Activated T-helper 1 cell treated with anti-CD3 and anti-CD28 coated beads, Interleukin-2, amount 50 U/mL, for 16 hours (primary cell): ENCODE measurements around the gene ACAP2.
A peak's percentile ranks its signal among the peaks of the same experiment; 100 is the strongest.
"Not testable (repeated sequence)": the region's sequence is repeated elsewhere in the genome, so short reads cannot be mapped to it uniquely, and the experiment has no call there.

Experiments used
- DNase-seq, 2 donors: peaks; one replicate each; pipeline ENCODE4 v3.0.0-alpha.2; 2020; ENCODE audit warnings: low read depth in 1 of 2, low spot score in 1 of 2

Gene ACAP2

GRCh38 chr3:195296662-195297061 lies 146.2 kb downstream of the ACAP2 start:
- no peak for DNase-seq

- no peak for DNase-seq
Measured at GRCh38 chr3:195291121-195291520, 151.7 kb downstream of the ACAP2 start.

GRCh38 chr3:195290643-195291042 lies 152.2 kb downstream of the ACAP2 start:
- not testable (repeated sequence) for DNase-seq

- DNase-seq, result no peak
Measured at GRCh38 chr3:195286115-195286872, 156.5 kb downstream of the ACAP2 start.

GRCh38 chr3:195285372-195285771 lies 157.4 kb downstream of the ACAP2 start:
- no peak for DNase-seq

- DNase-seq, result no peak
Measured at GRCh38 chr3:195284842-195285241, 158.0 kb downstream of the ACAP2 start.

- no peak for DNase-seq
Measured at GRCh38 chr3:195282961-195283360, 159.9 kb downstream of the ACAP2 start.

- DNase-seq, result no peak
Measured at GRCh38 chr3:195274259-195274966, 168.4 kb downstream of the ACAP2 start.

- peak; percentile 81 for DNase-seq
Measured at GRCh38 chr3:195271410-195272243, 171.2 kb downstream of the ACAP2 start.

GRCh38 chr3:195270817-195271409 lies 171.9 kb downstream of the ACAP2 start, which contains the start of gene XXYLT1:
TSS of gene XXYLT1 (minus strand) at chr3:195271159. CDS start at chr3:195271058, 101 bp downstream.
- peak; percentile 82 to 84 for DNase-seq

GRCh38 chr3:195270079-195270816 lies 172.6 kb downstream of the ACAP2 start:
- peak in 1 of 2 donors; percentile 22 for DNase-seq

- DNase-seq, result no peak
Measured at GRCh38 chr3:195269375-195270078, 173.3 kb downstream of the ACAP2 start.

- no peak for DNase-seq
Measured at GRCh38 chr3:195268576-195269309, 174.1 kb downstream of the ACAP2 start.

GRCh38 chr3:195267096-195267495 lies 175.7 kb downstream of the ACAP2 start:
- no peak for DNase-seq

GRCh38 chr3:195266428-195266827 lies 176.4 kb downstream of the ACAP2 start:
- DNase-seq, result no peak

GRCh38 chr3:195265363-195265976 lies 177.3 kb downstream of the ACAP2 start:
- no peak for DNase-seq

- DNase-seq, result no peak
Measured at GRCh38 chr3:195263925-195264600, 178.8 kb downstream of the ACAP2 start.
